PC-3 (cell line): ENCODE measurements around the gene THEMIS.

Experiments
- EZH2 ChIP-seq: fragments of 300-600 bp; sonication (generic); IDR thresholded peaks from one replicate; pipeline ENCODE4 v1.6.1; 2017; ENCODE audit warnings: antibody characterized with exemption, mild to moderate bottlenecking, low read length; ENCODE audit not compliant: unreplicated experiment
- EZH2phosphoT487 ChIP-seq: fragments of 300-600 bp; sonication (generic); IDR thresholded peaks from 2 replicates; pipeline ENCODE4 v1.6.1; 2018; ENCODE audit warnings: mild to moderate bottlenecking, antibody characterized with exemption, low read length, borderline replicate concordance

- TF ChIP-seq EZH2phosphoT487 (no peak), EZH2 (no peak)
These were observed 40.9 kb downstream of the THEMIS start for GRCh38 chr6:127859956-127860355.
